OCI-LY7 (cell line): ENCODE results near the gene SSBP2.

ENCODE experiments used
- CTCF ChIP-seq: fragments of 200-600 bp; sonication (generic); conservative IDR thresholded peaks from 2 replicates; pipeline ENCODE4 v1.5.1; 2014; ENCODE audit warnings: mild to moderate bottlenecking, antibody characterized with exemption, low read length, moderate library complexity, mixed read lengths
- EZH2phosphoT487 ChIP-seq: fragments of 200-600 bp; sonication (generic); IDR thresholded peaks from 2 replicates; pipeline ENCODE4 v1.6.1; 2018; ENCODE audit warnings: low read depth, borderline replicate concordance, mild to moderate bottlenecking, mixed run types, antibody characterized with exemption, low read length, moderate library complexity, mixed read lengths

- TF ChIP-seq CTCF = no peak
- no peak for TF ChIP-seq EZH2phosphoT487
These were observed 65.4 kb downstream of the SSBP2 start for GRCh38 chr5:81685471-81685870.
